Dendritic cell treated with granulocyte-macrophage colony-stimulating factor and Interleukin-4, amounts not matched to agents 40 ng/mL and 50 ng/mL, for 4 days (primary cell): Measurements from ENCODE around the gene SLC46A2.

ENCODE experiments used
- H3K27ac Mint-ChIP-seq: one replicate; pipeline ENCODE4 v1.8.0; 2022; ENCODE audit warnings: mild to moderate bottlenecking, mixed read lengths
- H3K27me3 Mint-ChIP-seq: one replicate; pipeline ENCODE4 v1.8.0; 2022; ENCODE audit warnings: mild to moderate bottlenecking, mixed read lengths
- H3K36me3 Mint-ChIP-seq: one replicate; pipeline ENCODE4 v1.8.0; 2022; ENCODE audit warnings: low read depth, mixed read lengths
- H3K4me1 Mint-ChIP-seq: one replicate; pipeline ENCODE4 v1.8.0; 2022; ENCODE audit warnings: low read depth, mixed read lengths
- H3K4me3 Mint-ChIP-seq: one replicate; pipeline ENCODE4 v1.8.0; 2022; ENCODE audit warnings: mild to moderate bottlenecking, moderate library complexity, mixed read lengths
- H3K9me3 Mint-ChIP-seq: one replicate; pipeline ENCODE4 v1.8.0; 2022; ENCODE audit warnings: mixed read lengths
- intact Hi-C: fragments of 100-400 bp; cut with micrococcal nuclease; formaldehyde crosslinking; loops from one replicate; pipeline ENCODE4 v1.15.0; 2022

Gene SLC46A2, protein sequence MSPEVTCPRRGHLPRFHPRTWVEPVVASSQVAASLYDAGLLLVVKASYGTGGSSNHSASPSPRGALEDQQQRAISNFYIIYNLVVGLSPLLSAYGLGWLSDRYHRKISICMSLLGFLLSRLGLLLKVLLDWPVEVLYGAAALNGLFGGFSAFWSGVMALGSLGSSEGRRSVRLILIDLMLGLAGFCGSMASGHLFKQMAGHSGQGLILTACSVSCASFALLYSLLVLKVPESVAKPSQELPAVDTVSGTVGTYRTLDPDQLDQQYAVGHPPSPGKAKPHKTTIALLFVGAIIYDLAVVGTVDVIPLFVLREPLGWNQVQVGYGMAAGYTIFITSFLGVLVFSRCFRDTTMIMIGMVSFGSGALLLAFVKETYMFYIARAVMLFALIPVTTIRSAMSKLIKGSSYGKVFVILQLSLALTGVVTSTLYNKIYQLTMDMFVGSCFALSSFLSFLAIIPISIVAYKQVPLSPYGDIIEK

DNA sequence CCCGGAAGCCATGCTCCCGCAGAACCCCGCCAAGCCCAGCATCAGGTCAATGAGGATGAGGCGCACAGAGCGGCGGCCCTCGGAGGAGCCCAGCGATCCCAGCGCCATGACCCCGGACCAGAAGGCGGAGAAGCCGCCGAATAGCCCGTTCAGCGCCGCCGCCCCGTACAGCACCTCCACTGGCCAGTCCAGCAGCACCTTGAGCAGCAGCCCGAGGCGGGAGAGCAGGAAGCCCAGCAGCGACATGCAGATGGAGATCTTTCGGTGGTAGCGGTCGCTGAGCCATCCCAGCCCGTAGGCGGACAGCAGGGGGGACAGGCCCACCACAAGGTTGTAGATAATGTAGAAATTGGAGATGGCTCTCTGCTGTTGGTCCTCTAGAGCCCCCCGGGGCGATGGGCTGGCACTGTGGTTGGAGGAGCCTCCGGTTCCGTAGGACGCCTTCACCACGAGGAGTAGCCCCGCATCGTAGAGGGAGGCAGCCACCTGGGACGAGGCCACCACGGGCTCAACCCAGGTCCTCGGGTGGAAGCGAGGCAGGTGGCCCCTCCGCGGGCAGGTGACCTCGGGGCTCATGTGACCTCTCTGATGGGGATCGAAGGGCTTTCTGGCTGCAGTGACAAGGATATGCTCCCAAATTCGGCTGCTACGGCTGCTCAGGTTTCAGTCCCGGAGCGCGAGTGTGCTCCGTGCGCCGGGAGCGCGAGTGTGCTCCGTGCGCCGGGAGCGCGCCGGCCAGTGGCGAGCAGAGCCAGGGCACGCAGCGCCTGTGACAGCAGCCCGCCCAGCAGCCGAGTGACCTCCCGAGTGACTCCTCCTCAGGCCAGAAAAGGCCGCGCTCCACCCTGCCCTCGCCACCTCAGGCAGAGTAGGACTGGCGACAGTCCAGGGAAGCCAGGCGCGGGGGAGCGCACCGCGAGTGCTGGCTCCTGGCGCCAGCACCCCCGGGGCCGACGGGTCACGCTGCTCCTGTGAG is at the start of gene SLC46A2:
Gene SLC46A2 (minus strand): TSS at position 771 of the 976 bp plus-strand sequence. CDS start 195 bp downstream, at position 576.
- Mint-ChIP-seq H3K4me1 (peaks cover 92% of the 10 kb centered on the region), H3K36me3 (peaks cover 5% of the 10 kb centered on the region), H3K27ac (peak within 1 kb of the TSS; percentile 87), H3K9me3 (no peaks in the 10 kb centered on the region), H3K27me3 (peaks cover 8% of the 10 kb centered on the region), H3K4me3 (peak within 1 kb of the TSS; percentile 90)
- intact Hi-C loops, result no loop called here

DNA sequence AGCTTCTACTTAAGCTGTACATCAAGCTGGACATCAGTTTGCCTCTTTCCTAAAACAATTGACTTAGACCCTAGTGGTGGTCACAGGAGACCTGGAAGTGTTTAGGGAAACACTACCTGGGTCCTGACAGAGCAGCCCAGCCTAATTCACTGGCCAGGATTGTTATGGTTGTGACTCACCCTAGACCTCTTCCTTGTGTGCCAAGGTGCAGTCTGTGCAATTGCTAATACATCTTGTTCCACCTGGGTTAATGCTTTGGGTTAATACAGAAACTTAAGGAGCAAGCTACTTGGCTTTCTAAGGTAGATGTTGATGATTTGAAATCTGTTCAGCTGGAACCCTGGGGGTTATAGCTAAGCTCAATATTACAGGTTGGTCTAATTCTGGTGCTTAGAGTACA is 48.7 kb upstream of the SLC46A2 start:
- intact Hi-C loops, result no loop called here
- Mint-ChIP-seq H3K4me1 (no peaks in the 10 kb centered on the region), H3K27me3 (peaks cover 25% of the 10 kb centered on the region), H3K4me3 (no peak overlapping the region), H3K36me3 (no peaks in the 10 kb centered on the region), H3K9me3 (peaks cover 8% of the 10 kb centered on the region), H3K27ac (no peak overlapping the region)

DNA sequence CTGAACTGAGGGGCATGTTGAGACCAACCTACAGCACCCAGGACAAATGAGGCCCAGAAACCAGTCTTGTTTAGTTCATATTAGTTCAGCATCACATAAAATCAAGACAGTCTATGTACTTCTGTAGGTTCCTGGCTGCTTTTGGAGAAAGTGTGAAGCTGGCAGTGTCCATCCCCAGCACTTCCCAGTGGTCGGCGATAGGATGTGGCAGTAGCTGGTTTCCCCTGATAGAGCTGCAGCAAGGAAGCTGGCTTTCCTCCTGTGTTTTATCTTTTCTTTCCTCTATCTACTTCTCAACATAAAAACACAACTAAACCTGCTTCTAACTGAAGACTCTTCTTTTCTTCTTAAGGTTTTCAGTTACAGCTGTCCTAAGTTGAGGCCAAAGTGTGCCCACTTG is 43.0 kb upstream of the SLC46A2 start:
- Mint-ChIP-seq H3K36me3 (no peaks in the 10 kb centered on the region), H3K4me3 (no peak overlapping the region), H3K4me1 (no peaks in the 10 kb centered on the region), H3K9me3 (no peaks in the 10 kb centered on the region), H3K27ac (no peak overlapping the region), H3K27me3 (peaks cover 33% of the 10 kb centered on the region)
- intact Hi-C loops, result no loop called here

DNA sequence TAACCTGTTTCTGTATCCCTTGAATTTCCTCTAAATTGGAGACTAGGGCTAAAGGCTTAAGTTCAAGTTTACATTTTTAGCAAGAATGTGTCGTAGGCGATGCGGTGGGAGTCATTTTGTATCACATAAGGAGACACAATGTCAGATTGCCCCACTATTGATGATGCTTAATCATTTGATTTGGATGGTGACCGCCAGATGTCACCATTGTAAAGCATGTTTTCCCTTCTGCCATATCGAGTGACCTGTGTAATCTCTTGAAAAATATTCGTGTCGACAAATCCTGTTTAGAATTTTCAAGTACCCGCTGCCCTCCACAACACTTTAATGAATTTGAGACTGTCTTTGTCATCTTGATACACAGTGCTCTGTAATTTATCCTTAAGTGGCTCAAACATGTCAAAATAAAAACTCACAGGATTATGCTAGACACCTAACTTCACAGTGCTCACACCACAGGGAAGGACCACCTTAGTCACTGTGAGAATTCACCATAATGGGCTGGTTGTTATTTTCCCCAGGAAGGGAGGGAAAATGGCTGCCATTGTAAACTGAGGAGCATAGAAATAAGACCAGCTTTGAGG is 34.5 kb upstream of the SLC46A2 start:
- no peaks in the 10 kb centered on the region for H3K9me3 Mint-ChIP-seq
- intact Hi-C loops, result no loop called here
- H3K4me3 Mint-ChIP-seq, result no peak overlapping the region
- no peak overlapping the region for H3K27ac Mint-ChIP-seq
- no peaks in the 10 kb centered on the region for H3K36me3 Mint-ChIP-seq
- peaks cover 5% of the 10 kb centered on the region for H3K4me1 Mint-ChIP-seq
- H3K27me3 Mint-ChIP-seq, result peaks cover 35% of the 10 kb centered on the region

DNA sequence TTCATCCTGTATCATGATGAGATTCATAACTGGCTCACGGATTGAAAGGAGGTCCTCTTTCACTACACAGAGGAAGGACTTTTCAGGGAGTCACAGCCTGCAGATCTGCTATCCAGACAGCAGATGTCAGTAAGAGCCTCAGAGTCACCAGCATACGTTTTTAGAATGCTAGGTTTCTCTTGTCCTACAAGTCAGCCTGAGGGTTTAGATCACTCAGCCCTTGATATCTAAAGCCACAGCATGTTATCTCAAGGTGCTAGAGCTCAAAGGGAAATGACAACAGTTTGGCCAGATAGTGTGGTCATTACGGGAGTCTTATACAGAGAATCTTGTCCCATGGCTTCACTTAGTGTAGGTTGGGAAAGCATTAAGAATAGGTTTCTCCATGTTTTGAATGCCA is 30.9 kb upstream of the SLC46A2 start:
- H3K27me3 Mint-ChIP-seq, result peaks cover 19% of the 10 kb centered on the region
- no peak overlapping the region for H3K4me3 Mint-ChIP-seq
- intact Hi-C loops, result no loop called here
- no peaks in the 10 kb centered on the region for H3K9me3 Mint-ChIP-seq
- no peaks in the 10 kb centered on the region for H3K36me3 Mint-ChIP-seq
- H3K4me1 Mint-ChIP-seq, result peaks cover 5% of the 10 kb centered on the region
- no peak overlapping the region for H3K27ac Mint-ChIP-seq

DNA sequence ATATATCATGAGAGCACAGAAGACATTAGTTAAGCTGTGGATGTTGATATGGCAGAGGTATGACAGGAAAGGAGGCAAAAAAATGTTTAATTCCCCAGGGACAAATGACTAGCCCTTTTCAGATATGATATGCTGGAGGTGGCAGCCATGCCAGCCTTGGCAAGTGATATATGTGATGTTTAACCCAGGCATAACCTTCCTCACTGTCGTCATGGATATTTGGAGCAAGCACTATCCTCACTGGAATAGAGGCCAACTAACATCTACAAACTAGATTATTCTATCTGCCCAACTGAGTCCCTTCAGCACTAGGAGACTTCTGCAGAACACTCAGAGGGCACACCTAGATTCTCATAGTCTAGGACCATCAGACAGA is 27.3 kb upstream of the SLC46A2 start:
- peaks cover 7% of the 10 kb centered on the region for H3K27me3 Mint-ChIP-seq
- H3K36me3 Mint-ChIP-seq, result no peaks in the 10 kb centered on the region
- H3K4me1 Mint-ChIP-seq, result no peaks in the 10 kb centered on the region
- intact Hi-C loops, result no loop called here
- H3K27ac Mint-ChIP-seq, result no peak overlapping the region
- no peak overlapping the region for H3K4me3 Mint-ChIP-seq
- H3K9me3 Mint-ChIP-seq, result no peaks in the 10 kb centered on the region

DNA sequence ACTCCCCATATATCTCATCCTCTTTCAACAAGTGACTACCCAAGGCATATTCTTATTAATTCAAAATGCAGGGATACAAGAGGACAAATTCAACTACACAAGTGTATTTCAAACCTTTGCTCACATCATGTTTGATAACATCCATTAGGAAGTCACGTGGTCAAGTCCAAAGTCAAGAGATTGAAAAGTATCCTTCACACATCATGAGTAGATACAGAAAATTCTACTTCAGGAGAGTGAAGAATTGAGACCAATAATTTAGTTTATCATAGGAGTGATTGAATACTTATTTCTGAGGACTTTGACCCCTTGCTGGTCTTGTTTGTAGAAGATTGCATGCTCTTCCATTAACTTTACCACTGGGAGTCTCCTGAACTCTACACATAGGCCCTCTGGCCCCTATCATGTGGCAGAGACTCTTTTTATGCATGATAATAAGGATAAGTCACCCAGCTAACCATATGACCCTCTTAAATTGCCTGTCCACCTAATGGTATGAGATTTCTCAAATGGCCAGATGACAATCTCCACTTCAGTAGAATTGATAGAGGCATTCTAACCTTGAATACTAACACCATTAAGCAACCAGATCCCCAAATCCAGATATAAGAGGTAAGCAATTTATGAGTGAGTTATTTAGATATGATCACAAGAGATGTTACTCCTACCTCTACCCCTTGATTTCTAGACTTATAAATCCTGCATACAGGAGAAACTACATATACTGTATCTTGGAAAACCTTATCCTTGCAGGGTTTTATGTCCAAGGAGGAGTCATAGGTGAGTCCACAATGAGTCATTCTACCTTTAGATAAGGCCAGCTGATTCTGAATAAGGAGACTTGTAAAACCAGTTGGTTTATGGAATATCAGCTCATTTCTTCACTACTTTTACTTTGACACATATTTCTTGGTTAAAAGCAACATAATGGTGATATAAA is 26.6 kb upstream of the SLC46A2 start:
- H3K4me3 Mint-ChIP-seq, result no peak overlapping the region

DNA sequence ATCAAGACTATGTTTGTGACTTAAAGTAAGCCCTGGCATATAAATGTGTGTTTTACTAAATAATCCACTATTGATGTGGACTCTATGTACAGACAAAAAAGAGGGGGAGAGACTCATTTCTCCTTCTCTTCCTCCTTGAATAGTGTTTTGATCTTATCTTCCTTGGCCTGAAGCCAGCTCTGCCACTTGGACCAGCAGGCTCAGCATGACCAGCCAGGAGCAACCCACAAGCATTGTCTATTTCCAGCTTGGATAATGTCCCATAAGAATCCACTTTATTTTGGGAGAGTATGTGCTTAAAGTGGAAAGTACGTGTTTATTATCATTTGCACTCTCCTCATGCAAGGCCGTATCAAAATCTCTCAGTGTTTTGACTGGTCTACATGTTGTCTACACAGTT is 23.8 kb upstream of the SLC46A2 start:
- no peak overlapping the region for H3K27ac Mint-ChIP-seq
- H3K27me3 Mint-ChIP-seq, result peaks cover 10% of the 10 kb centered on the region
- no peaks in the 10 kb centered on the region for H3K36me3 Mint-ChIP-seq
- intact Hi-C loops, result no loop called here
- H3K4me3 Mint-ChIP-seq, result no peak overlapping the region
- no peaks in the 10 kb centered on the region for H3K9me3 Mint-ChIP-seq
- H3K4me1 Mint-ChIP-seq, result no peaks in the 10 kb centered on the region

More for the DNA sequence above, 26.6 kb upstream of the SLC46A2 start:
- H3K36me3 Mint-ChIP-seq, result no peaks in the 10 kb centered on the region
- H3K4me1 Mint-ChIP-seq, result no peaks in the 10 kb centered on the region
- no peaks in the 10 kb centered on the region for H3K9me3 Mint-ChIP-seq
- no peak overlapping the region for H3K27ac Mint-ChIP-seq
- intact Hi-C loops, result no loop called here
- H3K27me3 Mint-ChIP-seq, result peaks cover 7% of the 10 kb centered on the region

DNA sequence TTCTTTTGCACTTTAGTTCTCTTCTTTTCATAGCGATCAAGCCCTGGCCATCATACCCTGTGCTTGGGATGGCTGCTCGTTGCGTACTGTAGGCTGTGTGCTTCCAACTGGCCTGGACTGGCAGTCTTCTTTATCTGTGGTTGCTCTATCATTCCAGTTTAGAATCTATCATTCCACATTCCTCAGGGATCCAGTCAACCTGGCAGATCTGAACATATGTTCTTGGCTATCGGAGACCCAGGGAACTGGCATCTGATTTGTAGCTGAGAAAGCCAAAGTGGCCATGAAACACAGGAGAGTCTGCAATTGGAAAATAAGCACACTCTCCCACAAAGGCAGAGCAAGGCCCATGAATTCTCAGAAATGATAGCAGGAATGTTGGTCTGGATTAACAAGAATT is 22.6 kb upstream of the SLC46A2 start:
- H3K4me3 Mint-ChIP-seq, result no peak overlapping the region
- intact Hi-C loops, result no loop called here
- H3K27ac Mint-ChIP-seq, result no peak overlapping the region
- no peaks in the 10 kb centered on the region for H3K36me3 Mint-ChIP-seq
- H3K4me1 Mint-ChIP-seq, result no peaks in the 10 kb centered on the region
- no peaks in the 10 kb centered on the region for H3K9me3 Mint-ChIP-seq
- H3K27me3 Mint-ChIP-seq, result peaks cover 10% of the 10 kb centered on the region

DNA sequence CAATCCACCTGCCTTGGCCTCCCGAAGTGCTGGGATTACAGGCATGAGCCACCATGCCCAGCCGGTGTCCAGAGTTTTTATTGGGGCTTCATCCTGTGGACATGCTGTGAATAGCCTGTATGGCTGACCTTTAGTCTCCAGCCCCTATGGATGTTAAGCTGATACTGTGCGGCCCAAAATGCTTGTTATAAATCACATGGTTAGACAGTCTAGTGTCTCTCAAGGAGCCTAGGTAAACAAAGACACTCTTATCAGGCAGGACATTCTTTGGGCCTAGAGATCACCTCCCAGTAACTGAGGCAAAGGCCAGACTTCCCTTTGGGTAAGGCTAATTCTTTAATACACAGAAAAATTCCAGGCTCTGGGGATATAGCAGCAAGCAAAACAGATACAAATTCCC is 22.0 kb upstream of the SLC46A2 start:
- no peaks in the 10 kb centered on the region for H3K36me3 Mint-ChIP-seq
- H3K27me3 Mint-ChIP-seq, result peaks cover 10% of the 10 kb centered on the region
- intact Hi-C loops, result no loop called here
- H3K4me3 Mint-ChIP-seq, result no peak overlapping the region
- H3K27ac Mint-ChIP-seq, result no peak overlapping the region
- H3K9me3 Mint-ChIP-seq, result no peaks in the 10 kb centered on the region
- no peaks in the 10 kb centered on the region for H3K4me1 Mint-ChIP-seq

DNA sequence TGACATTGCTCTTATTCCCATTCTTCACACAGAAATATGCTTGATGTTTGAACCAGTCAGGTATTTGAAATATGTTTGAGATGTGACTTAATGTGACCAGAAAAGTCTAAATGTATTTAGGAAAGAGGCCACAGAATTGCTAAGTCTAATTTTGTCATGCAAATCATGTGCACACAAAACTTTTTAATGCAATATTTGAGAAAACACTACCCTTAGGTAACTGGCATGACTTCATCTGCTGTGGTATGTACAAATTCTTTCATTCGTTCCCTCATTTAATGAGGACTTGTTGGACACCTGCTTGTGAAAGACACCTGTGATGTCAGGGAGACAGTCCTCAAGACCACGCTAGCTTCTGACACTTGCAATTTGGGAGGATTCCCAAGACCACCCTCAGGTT is 21.1 kb upstream of the SLC46A2 start:
- Mint-ChIP-seq H3K27me3 (peaks cover 11% of the 10 kb centered on the region), H3K4me1 (no peaks in the 10 kb centered on the region), H3K4me3 (no peak overlapping the region), H3K36me3 (no peaks in the 10 kb centered on the region), H3K9me3 (no peaks in the 10 kb centered on the region), H3K27ac (no peak overlapping the region)
- intact Hi-C loops, result no loop called here

DNA sequence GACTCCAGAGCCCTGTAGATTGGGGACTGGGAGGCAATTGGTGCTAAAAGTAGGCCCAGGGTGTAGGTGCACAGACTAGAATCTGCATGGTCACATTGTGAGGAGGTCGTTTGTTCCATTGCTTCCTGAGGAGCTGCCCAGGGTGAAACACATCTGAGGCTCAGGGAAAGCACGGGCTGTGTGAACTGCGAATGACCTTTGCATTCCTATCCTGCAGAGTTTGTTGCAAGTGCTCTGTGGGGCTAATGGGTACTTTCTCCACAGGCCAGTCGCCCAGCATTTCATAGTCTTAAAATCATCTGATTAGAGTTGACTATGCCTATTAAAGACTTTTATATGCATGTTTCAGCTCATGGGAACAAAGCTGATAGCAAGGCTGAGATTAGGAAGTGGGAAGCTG is 14.4 kb upstream of the SLC46A2 start:
- no peak overlapping the region for H3K27ac Mint-ChIP-seq
- H3K27me3 Mint-ChIP-seq, result peaks cover 4% of the 10 kb centered on the region
- H3K36me3 Mint-ChIP-seq, result no peaks in the 10 kb centered on the region
- no peaks in the 10 kb centered on the region for H3K9me3 Mint-ChIP-seq
- peaks cover 18% of the 10 kb centered on the region for H3K4me1 Mint-ChIP-seq
- H3K4me3 Mint-ChIP-seq, result no peak overlapping the region
- intact Hi-C loops, result loop anchor here (10.0 kb wide), 1 partner anchor 190 kb away; the partner anchor contains the start of gene INIP

DNA sequence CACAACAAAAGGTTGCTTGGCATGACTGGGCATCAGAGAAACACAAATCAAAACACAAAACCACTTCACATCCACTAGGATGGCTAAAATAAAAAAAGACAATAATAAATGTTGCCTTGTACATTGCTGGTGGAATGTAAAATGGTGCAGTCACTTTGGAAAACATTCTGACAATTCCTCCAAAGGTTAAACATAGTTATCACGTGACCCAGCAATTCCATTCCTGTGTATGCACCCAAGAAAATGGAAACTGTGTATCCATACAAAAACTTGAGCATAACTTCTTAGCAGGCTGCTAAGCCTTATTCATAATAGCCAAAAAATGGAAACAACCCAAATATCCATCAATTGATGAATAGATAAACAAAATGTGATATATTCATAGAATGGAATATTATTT is 10.2 kb upstream of the SLC46A2 start:
- H3K27me3 Mint-ChIP-seq, result no peaks in the 10 kb centered on the region
- H3K4me3 Mint-ChIP-seq, result no peak overlapping the region
- no peaks in the 10 kb centered on the region for H3K9me3 Mint-ChIP-seq
- H3K36me3 Mint-ChIP-seq, result no peaks in the 10 kb centered on the region
- H3K4me1 Mint-ChIP-seq, result peaks cover 48% of the 10 kb centered on the region
- intact Hi-C loops, result loop anchor here (10.0 kb wide), 1 partner anchor 186 kb away; the partner anchor contains the start of gene INIP
- no peak overlapping the region for H3K27ac Mint-ChIP-seq
